HG02588 (cell line): ENCODE measurements around the gene SLC35E1.

Source experiments
- ATAC-seq: cut with Tn5 transposase; IDR thresholded peaks from one replicate; pipeline ENCODE4 v1.9.1; 2021; ENCODE audit warnings: mild to moderate bottlenecking, moderate library complexity; ENCODE audit not compliant: unreplicated experiment

The SLC35E1 gene

DNA sequence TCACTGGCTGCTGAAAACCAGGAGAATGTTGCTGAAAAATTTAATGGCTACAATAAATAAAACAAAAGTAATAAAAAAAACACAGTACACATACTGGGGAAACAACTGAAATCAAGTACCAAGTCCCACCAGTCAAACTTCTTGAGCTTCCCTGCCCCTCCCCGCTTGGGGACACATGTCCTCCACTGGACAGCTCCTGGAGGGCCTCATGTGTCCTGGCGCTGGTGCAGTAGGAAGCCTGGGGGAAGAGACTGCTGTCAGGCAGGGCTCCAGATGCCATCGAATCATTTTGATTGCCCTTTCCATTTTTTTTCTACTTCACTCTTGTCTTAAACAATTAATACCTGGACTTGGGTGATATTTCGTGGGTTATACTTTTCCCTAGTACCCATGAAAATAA lies 26.6 kb upstream of the SLC35E1 start:
- ATAC-seq: no peak

DNA sequence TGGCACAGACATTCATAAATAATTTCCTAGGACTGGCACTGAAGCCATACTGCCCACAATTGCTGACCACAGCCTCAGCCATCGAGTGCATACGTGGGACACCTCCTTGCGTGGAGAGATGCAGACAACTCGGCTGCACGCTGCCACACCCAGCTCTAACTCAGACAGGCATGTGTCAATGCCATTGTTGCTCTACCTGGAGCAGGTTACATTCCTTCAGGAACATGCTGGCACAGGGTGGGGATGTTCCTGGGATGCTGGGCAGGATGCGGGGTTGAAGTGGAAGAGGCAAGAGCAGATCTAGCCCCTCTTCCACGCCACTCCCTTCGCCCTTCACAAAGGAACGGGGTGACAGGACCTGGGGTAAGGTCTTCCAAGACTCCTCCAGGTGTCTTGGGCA lies 24.2 kb upstream of the SLC35E1 start:
- no peak for ATAC-seq

DNA sequence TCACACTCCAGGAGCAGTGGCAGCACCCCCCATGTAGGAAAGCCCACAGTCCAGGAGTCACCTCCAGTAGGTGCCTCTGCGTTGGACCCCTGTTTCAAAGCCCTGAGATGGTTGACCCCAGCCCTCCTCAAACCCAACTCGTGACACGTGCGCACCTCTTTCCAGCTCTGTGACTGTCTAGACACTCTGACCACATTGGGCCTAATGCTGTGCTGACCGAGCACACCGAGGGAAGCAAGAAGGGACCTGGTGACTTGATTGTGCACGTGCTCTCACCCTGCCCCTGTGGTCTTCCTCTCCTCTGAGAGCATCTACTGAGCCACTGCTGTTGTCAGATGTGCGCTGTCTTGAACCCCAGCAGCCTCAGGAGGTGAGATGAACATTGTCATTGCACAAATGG lies 22.9 kb upstream of the SLC35E1 start:
- no peak for ATAC-seq

DNA sequence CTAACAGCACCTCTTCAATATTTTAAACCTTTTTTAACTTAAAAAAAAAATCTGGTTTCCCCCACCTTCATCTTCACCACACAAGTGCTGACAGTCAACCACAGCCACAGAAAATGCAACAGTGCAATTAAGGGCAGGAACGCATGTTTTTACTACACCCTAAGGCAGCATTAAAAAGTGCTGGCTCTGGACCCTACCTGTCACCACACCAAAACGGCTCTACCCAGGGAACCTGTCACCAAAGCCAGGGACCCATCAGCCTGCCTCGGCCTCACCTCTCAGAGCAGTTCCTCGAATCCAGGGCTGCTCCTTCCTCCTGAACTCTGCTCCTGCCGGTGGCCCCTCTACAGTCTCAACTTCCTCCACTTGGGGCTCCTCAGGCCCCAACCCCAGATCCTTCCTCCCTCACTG lies 22.5 kb upstream of the SLC35E1 start:
- ATAC-seq: no peak

DNA sequence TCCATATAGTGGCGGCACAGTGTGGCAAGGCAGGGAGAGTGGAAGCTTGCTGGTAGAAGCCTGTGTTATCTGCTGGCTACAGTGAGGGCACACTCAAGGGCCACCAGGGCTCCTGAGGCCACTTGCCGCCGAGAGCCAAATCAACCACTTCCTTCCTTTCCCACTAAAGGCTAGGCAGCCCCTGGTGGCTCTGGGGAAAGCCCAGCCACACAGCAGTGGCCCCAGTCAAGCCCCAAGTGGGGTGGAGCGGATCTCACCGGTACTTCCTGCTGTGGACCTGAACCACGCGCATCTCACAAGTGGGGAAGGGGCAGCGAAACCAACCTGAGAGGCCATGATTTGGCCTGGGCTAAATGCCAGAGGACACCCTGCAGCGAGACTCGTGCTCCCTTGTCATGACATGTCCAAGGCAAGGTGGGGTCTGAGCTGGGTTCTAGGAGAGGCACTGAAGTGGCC lies 21.9 kb upstream of the SLC35E1 start:
- ATAC-seq: no peak

DNA sequence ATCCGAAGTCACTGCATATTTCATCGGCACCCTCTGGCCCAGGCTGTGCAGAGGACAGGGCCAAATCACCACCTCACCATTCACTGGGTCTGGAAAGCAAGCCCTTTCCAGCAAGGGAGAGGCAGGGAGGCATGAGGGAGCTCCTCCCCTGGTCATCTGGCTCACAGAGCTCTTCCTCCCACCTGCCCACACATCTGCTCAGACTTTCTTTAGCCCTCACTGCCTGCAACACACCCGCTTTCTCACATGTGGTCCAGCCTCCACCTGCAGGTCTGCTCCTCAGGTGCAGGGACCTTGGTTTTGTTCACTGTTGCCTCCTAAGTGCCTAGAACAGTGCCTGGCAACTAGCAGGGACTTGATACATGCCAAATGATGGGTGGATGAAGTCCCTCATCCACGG lies 21.0 kb upstream of the SLC35E1 start:
- ATAC-seq: no peak

DNA sequence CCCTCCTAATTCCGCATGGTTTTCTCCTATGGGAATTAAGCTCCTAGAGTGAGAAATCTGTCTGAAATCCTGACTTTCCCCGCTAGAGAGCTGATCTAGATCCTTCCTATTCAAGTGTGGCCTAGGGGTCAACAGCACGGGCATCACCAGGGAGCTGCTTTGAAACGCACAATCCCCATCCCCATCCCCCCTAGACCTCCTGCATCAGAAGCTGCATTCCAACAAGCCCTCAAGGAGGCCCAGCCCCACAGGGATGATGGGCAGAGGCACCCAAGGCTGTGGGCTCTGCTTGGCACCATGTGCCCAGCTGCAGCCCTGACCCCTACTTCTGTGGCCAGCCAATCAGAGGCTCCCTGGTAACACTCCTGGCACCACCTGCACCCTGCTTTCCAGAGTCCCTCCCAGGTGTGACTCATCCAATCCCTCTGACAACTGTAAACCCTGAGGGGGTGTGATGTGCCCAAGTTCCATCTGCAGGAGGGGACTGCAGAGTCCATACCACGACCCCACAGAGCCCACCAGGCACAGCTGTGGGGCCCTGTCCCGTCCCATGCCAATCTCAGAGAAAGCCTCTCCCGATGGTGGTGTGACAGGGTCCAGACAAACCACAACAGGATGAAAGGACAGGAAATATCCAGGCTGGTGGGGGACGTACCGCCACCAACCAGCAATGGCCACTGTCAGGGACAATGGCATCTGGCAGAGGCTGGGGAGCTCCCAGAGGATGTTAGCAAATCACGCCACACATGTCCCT lies 19.8 kb upstream of the SLC35E1 start:
- ATAC-seq: no peak

DNA sequence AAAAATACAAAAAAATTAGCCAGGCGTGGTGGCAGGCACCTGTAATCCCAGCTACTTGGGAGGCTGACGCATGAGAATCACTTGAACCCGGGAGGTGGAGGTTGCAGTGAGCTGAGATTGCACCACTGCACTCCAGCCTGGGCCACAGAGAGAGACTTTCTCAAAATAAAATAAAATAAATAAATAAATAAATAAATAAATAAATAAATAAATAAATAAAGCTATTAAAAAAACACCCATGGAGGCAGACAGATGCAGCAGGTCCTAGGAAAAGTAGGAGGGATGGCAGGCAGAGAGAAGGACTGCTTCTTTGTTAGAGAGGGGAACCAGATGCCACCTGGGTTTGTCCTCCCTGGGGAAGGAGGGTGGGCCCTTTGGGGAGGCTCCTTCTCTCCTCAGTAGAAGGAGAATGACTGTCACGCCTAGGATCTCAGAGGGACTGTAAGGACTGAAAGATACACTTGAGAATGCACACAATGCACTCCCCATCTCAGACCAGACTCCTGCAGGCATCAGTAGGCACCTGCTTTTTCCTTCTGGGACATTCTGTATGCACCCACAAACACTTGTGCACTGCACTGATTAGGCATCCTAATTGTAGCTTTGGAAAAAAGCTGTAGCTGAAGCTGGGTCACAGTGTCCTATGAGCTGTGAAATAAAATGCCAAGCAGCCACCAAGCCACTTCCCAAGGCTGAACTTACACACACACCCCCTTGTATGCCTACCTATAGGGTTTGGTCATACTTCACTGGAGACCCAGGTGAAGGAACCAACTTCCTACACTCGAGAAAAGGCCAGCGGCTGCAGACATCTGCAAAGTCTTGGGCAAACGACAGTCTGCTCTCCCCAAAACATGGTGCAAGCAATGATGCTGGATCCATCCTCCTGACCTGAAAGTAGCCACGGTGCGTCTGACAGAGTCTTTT lies 18.9 kb upstream of the SLC35E1 start:
- ATAC-seq: no peak

DNA sequence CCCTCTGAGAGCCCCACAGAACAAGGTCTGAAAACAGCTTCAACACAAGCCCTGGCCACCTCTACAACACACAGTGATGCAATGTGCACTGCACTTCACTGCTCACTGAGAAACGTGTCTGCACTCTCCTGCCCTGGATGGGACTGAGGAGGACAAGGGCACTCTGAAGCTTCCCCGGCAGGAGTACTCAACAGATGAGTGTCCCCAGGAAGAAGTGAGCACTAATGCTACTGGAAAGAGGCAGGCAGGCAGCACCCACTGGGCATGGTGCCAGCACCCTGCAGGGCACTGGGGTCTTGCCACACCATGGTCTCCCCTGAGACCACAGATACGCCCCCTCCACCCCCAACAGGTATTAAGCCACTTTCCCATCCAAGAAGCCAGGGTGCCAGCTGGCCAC lies 17.7 kb upstream of the SLC35E1 start:
- no peak for ATAC-seq

DNA sequence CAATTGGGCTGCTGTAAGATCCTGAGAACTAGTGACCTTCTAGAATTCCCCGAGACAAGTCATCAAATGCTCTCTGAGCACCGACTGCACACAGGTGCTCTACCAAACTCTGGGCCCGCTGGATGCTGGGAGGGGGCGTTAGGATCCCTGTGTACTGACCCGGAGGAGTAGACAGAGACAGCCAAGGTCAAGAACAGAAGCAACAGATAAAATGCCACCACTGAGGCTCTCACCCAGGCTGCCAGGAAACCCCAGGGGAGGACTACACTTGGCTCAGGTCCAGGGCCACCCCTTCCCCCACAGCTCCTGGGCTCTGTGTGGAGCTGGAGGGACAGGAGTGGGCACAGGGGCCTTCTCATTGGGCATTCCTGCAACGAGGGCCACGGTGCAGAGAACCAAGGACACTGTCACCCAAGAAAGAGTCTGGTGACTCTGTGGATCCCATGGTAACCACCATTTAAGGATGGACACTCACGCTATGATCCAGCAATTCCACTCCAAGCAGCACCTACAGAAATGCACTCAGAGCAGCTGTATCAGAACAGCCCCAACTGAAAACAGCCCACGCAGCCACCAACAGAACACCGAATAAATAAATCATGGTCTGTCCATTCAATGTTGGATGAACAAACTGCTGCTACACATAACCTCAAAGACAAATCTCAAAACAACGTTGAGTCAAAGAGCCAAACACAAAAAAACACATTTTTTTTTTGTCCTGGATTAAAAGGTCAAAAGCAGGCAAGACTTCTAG lies 16.8 kb upstream of the SLC35E1 start:
- ATAC-seq: no peak

DNA sequence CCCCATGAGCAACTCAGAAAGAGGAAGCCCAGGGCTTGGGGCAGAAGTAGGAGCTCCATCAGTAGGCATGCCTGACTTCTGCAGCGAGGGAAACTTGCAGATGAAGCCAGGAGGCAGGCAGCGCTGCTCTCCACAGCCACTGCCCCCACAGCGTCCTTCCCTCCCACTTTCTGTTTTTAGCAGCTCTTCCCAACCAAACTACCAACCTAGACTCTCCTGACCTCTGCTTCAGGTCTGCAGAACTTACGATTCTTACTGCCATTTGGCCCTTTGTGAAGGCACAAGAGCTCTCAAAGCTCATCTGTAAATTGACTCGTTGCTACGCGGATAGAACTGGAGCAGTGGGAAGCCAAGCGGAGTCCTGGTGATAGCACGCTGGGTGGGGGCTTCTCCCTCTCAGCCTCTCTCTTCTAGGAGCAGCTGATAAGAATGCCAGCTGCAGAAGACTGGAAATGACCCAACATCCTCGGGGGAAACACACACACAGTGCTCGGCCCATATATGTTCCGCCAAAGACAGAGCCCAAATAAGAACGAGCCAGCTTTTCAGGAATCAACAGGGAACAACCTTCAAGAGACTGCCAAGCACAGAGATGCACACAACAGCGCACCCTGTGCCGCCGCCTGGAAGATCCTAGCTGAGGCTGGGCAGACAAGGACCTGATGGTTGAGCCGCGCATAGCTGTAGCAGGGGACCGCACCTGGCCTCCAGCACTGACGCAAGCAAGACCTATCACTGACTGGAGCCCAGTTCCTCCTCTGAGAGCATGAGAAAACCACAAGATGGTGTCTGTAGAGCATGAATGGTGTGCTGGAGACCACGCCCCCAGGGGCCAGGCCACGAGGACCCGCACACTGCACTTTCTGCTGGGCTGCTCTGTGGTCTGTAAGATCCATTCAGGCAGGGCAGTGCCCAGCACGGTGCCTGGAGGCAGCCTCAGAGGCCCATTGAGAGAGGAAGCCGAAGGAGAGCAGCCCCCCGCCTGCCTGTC lies 15.9 kb upstream of the SLC35E1 start:
- ATAC-seq: peak; percentile 41

DNA sequence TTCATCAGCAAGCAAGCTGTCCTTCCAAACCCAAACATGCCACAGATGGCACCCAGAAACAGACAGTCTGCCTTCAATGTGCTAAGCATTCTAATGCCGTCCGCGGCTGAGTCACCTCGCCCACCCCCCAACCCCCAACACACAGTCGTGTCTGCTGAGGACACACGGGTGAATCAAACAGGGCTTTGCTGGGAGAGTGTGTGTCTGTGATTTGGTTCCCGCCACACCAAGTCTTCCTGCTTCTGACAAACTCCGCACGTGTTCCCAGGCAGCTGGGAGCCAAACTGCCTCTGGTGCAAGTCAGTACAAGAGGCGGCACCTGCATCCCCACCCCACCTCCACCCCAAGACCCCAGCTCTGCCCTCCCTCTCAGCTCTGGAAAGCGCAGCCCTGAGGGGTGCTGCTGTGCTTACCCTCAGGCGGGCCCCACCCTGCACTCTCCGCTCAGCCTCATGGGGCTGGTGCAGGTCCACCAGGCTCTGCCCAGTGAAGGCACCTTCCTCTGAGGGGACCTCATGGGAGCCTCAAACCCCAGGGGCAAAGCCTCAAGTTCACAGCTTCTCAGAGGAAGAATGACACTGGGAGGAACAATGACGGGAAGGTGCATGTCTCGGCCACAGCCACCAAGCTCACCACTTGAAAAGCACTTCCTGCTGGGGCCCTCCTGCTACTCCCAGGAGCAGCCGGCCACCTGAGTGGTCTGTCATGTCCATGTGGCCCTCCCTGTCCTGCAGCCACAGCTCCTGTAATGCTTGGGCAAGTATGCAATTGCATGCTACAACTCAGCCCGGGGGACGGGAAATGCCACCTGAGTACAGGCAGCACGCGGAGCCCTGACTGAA lies 15.0 kb upstream of the SLC35E1 start:
- no peak for ATAC-seq

DNA sequence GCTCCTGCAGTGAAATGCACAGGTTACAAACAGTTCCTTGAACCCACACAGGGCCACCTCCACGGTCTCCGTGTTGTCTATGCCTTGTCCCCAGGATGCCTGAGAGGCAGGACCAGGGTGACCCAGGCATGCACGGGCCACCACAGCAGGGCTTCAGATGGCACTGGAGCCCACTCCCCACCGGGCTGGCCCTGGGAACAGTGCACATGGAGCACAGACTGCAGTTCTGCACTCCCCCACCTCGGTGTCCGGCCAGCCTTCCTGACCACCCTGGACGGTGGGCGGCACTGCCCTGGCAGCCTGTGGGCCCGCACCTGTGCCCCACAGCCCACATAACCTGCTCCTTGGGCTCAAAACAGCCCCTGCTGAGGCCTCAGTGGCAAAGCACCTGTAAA lies 14.3 kb upstream of the SLC35E1 start:
- no peak for ATAC-seq

DNA sequence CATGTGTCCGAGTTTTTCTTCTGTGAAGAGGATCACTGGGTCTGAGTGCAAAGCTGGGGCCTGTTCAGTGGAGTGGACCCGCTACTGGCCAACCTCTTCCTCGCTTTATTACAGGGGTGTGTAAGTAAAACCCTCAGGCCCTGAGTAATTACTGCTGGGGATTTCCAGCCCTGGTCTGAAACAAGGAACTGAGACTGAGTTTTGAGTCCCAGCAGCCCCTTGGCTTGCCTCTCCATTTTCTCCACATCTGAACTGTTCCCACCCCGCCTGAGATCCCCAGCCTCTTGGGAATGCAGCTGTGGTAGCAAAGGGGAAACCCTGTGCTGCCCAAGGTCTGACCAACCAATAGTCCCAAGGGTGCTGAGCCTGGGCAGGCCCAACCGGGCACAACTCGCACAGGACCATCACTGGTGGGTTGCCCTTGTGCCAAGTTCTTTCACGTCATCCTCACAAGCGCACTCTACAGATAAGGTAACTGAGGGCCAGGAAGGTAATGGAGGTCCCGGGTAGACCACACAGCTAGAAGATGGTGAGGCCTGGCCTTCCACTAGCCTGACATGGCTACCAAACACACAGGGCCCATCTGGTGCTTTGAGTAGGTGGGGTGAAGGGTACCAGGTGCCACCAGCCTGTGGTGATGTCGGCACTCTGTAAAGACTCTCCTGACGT lies 13.7 kb upstream of the SLC35E1 start:
- ATAC-seq: peak; percentile 33

DNA sequence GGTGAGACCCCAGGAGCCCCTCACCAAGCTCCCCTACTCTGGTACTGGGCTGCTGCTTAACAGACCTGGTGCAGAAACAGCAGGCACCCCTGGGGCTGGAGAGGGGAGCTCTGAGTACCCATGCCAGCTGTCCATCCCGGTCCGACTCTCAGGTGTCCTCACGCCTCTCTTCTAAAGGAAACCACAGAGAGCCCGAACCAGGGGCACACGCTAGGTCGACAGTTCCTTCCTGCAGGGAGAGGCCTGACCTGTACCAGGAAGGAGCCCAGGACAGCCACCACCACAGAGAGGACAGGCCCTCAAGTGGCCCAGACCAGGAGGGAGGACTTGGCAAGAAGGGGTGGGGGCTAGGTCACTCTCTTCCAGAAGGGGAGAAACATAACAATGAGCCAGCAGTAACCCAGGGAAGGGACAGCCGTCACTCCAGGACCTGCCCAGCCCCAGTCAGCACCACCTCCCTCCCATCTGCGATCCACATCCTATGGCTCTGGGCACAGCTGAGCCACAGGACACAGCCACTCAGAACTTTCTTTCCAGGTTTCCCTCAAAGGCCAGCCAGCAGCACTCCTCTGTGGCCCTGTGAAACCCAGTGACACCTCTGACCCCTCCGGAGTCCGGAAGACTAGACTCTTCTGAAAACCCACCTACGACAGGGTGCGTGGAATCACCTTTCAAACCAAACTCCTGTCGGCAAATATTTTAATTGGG lies 13.0 kb upstream of the SLC35E1 start:
- ATAC-seq: no peak

DNA sequence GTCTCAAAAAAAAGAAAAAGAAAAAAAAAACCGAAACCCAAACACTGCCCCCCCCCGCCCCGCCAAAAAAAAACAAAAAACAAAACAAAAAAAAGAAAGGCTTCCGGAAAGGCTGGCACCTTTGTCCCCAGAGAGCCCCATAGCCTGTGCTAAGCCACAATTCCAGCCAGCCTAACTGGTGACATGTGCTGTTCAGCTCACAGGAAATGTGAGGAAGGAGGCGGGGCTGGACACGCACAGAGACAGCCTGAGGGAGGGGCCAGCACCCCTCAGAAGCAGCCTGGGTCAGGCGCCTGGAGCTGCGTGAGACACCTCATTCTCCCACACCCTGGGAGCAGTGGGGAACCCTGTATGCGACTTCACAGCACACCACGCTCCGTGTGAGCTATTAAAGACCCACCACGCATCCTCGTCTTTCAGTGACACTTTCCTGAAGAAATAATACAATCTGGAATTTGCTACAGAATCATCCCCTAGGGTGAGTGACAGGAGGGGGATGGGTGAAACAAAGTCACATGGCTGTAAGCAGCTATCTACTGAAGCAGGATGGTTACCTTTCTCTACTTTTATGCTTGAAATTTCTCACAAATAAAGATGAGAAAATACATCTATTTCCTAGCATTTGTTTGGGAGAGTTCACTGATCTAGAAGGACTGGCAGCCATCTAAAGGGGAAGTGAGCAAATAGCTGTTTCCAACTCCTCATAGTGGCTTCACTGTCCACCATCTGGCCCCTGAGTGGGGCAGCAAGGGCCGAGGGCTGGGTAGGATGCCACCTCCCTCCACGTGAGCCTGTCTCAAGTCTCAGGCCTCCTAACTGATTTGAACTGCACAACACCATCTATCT lies 12.3 kb upstream of the SLC35E1 start:
- peak; percentile 44 for ATAC-seq
